OCI-LY7 (cell line): ENCODE results near the gene FAAP100.

Experiments
- EZH2phosphoT487 ChIP-seq: fragments of 200-600 bp; sonication (generic); IDR thresholded peaks from 2 replicates; pipeline ENCODE4 v1.6.1; 2018; ENCODE audit warnings: low read depth, borderline replicate concordance, mild to moderate bottlenecking, mixed run types, antibody characterized with exemption, low read length, moderate library complexity, mixed read lengths
- TF ChIP-seq, protein P1 (sequence below): fragments of 200-600 bp; sonication (generic); conservative IDR thresholded peaks from 2 replicates; pipeline ENCODE4 v1.5.1; 2014; ENCODE audit warnings: mild to moderate bottlenecking, antibody characterized with exemption, low read length, moderate library complexity, mixed read lengths

DNA sequence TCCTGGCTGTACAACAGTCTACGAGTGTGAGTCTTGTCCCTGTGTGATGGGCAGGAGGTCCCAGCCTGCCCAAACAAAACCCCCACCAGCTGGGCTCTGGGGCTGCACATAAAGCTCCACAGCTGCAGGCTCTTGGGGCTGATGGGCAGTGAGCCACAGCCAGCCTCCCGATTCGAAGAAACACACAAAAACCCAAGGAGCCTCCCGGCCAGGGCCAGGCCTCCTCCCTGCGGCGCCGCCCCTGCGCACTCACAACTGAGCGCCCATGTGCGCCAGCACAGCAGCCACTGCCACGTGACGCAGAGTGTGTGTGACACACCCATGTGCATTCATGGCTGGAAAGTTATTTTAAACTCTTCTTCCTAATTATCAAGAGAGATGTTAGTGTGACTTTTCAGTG is 30.6 kb upstream of the FAAP100 start:
- TF ChIP-seq EZH2phosphoT487, result no peak
- TF ChIP-seq, protein P1, sequence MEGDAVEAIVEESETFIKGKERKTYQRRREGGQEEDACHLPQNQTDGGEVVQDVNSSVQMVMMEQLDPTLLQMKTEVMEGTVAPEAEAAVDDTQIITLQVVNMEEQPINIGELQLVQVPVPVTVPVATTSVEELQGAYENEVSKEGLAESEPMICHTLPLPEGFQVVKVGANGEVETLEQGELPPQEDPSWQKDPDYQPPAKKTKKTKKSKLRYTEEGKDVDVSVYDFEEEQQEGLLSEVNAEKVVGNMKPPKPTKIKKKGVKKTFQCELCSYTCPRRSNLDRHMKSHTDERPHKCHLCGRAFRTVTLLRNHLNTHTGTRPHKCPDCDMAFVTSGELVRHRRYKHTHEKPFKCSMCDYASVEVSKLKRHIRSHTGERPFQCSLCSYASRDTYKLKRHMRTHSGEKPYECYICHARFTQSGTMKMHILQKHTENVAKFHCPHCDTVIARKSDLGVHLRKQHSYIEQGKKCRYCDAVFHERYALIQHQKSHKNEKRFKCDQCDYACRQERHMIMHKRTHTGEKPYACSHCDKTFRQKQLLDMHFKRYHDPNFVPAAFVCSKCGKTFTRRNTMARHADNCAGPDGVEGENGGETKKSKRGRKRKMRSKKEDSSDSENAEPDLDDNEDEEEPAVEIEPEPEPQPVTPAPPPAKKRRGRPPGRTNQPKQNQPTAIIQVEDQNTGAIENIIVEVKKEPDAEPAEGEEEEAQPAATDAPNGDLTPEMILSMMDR, result no peak
